Skeletal muscle cell (primary cell): ENCODE measurements around the gene ACOXL.
"Not testable (repeated sequence)": the region's sequence is repeated elsewhere in the genome, so short reads cannot be mapped to it uniquely, and the experiment has no call there.

Source experiments
- DNase-seq: peaks from one replicate; pipeline ENCODE4 v3.0.0-alpha.2; 2010; ENCODE audit warnings: low read depth
- H3K4me3 ChIP-seq: 2 replicates; pipeline ENCODE4 v1.5.1; 2011; ENCODE audit warnings: low read depth, mild to moderate bottlenecking, control low read depth, low read length, moderate library complexity

The ACOXL gene

DNA sequence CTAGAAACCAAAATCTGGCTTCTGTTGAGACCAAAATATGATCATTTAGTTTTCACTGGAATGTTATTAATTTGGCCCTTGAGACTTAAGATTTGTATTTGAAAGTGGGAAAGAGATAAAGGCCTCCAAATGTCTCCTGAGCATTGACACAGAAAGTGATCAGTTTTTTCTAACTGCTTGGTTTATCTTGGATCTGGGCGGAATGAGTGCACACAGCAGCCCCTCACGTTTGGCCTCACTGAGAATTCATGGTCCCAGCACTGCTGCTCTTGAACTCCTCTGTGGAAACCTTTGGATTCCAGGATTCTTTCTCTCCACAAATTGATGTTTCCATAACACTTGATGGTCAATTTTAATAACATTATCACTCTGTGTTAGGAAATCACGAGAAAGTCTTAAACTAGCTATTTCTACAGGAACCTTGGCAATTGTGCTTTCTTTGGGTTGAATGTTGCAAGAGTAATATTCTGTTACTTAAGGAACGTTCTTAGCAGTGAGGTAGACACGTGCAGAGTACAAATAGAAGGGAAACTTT lies 208.1 kb downstream of the ACOXL start:
- no peak for DNase-seq
- no peak overlapping the region for H3K4me3 ChIP-seq

DNA sequence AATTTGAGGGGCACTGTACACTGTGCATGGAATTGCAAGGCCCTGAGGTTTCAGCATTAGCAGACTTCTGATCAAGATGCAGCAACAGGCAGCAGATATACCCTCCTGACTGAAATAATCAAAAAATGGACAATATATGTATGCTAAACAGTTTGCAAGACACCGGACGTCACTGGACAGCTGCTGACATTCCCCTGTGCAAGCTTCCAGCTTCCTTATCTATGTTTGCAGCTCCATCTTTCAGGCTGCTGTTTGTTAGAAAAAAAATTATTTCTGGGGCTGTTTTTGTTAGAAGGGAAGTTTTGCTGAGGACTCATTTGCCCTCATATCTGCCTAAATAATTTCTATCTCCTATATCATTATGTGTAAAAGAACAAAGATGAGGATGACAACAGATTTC lies 208.9 kb downstream of the ACOXL start:
- no peak for DNase-seq
- H3K4me3 ChIP-seq, result no peak overlapping the region

- no peak overlapping the region for H3K4me3 ChIP-seq
- DNase-seq, result no peak
These were observed 210.8 kb downstream of the ACOXL start for GRCh38 chr2:110943070-110943634.

DNA sequence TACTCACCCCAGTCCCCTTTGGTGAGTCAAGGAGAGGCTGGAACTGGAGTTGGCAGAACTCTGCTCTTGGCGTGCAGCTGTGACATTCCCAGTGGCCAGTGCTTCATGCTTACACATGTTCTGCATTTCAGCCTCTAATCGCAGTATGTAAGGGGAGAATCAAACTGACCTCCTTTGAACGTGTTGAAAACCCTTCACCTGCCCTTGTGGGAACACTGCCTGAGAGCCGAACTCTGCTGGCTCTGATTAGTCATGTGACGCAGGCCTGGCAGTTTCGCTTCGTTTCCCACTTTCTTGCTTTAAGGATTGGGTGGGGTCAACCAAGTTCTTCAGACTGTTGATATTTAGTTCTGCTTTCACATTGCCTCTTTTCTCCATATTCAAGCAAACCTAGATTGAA lies 214.5 kb downstream of the ACOXL start:
- no peak for DNase-seq
- no peak overlapping the region for H3K4me3 ChIP-seq

GRCh38 chr2:110948027-110948674 lies 215.8 kb downstream of the ACOXL start:
- DNase-seq, result no peak
- no peak overlapping the region for H3K4me3 ChIP-seq

DNA sequence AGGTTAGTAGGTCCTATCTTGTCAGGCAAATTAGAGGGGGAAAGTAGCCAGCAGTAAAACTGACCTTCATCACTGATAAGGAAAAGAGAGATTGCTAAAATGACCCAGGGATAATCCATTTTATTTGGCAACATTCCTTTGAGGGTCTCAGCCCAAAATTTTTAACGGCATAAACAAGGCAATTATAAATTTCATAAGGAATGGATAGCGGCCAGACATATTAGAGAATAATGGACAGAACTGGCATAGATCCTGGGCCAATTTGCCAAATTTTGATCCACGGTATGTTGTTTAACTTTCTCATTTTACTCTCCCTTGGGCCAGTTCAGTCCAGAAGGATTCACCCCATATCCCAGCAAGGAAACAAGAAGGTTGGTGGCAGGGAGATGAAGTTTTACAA lies 217.9 kb downstream of the ACOXL start:
- no peak for DNase-seq
- H3K4me3 ChIP-seq, result no peak overlapping the region

DNA sequence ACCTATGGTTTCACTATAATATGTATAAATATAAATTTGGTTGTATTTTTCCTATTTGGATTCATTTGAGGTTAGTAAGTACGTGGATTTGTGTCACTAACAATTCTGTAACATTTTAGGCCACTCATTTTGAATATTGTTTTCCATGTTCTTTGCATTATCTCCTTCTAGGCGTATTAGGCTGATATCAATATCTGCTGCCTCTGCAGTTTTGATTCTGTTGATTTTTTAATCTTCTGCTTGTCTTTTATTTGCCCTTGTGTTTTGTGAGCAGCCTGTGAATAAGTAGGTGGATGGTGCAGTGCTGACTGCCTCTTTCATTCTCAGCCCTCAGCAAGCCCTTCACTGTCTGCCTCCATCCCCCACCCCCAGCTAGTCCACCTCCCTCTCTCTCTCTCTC lies 222.7 kb downstream of the ACOXL start:
- DNase-seq, result no peak
- no peak overlapping the region for H3K4me3 ChIP-seq

- no peak for DNase-seq
- H3K4me3 ChIP-seq, result no peak overlapping the region
These were observed 223.2 kb downstream of the ACOXL start for GRCh38 chr2:110955556-110955955.

GRCh38 chr2:110957293-110957692 lies 224.9 kb downstream of the ACOXL start:
- no peak for DNase-seq
- no peak overlapping the region for H3K4me3 ChIP-seq

- DNase-seq, result no peak
- no peak overlapping the region for H3K4me3 ChIP-seq
These were observed 226.2 kb downstream of the ACOXL start for GRCh38 chr2:110958346-110959119.

- H3K4me3 ChIP-seq, result no peak overlapping the region
- no peak for DNase-seq
These were observed 226.8 kb downstream of the ACOXL start for GRCh38 chr2:110959198-110959597.

- no peak for DNase-seq
- no peak overlapping the region for H3K4me3 ChIP-seq
These were observed 227.9 kb downstream of the ACOXL start for GRCh38 chr2:110960281-110960680.

DNA sequence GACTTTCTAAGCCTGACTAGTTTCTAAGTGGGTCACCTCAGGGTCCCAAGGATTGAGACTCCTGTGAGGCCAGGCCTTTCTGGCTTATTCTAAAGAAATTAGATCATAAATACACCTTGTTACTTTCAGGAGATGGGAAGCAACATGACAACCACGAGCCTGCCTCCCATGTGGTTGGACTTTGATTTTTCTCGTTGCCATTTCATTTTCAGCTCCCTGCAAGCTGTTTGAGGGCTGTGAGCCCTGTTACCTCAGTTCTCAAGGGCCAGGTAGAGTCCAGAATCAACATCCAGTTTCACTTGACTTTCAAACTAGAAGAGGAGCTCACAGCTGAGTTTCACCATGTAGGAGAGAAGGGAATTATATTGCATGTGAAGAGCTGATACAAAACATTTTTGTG lies 228.6 kb downstream of the ACOXL start:
- DNase-seq, result no peak
- H3K4me3 ChIP-seq, result no peak overlapping the region

DNA sequence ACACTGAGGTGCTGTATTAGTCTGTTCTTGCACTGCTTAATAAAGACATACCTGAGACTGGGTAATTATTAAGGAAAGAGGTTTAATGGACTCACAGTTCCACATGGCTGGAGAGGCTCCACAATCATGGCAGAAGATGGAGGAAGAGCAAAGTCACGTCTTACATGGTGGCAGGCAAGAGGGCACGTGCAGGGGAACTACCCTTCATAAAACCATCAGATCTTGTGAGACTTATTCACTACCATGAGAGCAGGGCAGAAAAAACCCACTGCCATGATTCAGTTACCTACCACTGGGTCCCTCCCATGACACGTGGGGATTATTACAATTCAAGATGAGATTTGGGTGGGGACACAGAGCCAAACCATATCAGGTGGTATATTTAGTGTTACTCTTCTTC lies 229.3 kb downstream of the ACOXL start:
- not testable (repeated sequence) for H3K4me3 ChIP-seq, DNase-seq

GRCh38 chr2:110969696-110970095 lies 237.3 kb downstream of the ACOXL start:
- no peak overlapping the region for H3K4me3 ChIP-seq
- DNase-seq, result no peak

- DNase-seq, result no peak
- H3K4me3 ChIP-seq, result no peak overlapping the region
These were observed 237.8 kb downstream of the ACOXL start for GRCh38 chr2:110970201-110970600.

GRCh38 chr2:110971811-110972210 lies 239.4 kb downstream of the ACOXL start:
- no peak for DNase-seq
- H3K4me3 ChIP-seq, result no peak overlapping the region

DNA sequence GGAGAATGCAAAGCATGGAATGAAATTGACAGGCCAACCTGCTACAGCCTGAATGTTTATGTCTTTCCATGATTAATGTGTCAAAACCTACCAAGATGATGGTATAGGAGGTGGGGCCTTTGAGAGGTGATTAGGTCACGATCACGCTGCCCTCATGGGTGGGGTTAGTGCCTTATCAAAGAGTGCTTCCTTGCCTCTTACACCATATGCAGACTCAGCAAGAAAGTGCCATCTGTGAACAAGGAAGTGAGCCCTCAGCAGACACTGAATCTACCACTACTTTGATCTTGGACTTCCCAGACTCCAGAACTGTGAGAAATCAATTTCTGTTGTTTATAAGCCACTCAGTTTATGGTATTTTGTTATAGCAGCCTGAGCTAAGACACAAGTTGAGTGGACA lies 240.9 kb downstream of the ACOXL start:
- no peak for DNase-seq
- no peak overlapping the region for H3K4me3 ChIP-seq

- no peak for DNase-seq
- H3K4me3 ChIP-seq, result no peak overlapping the region
These were observed 245.0 kb downstream of the ACOXL start for GRCh38 chr2:110977403-110977802.

DNA sequence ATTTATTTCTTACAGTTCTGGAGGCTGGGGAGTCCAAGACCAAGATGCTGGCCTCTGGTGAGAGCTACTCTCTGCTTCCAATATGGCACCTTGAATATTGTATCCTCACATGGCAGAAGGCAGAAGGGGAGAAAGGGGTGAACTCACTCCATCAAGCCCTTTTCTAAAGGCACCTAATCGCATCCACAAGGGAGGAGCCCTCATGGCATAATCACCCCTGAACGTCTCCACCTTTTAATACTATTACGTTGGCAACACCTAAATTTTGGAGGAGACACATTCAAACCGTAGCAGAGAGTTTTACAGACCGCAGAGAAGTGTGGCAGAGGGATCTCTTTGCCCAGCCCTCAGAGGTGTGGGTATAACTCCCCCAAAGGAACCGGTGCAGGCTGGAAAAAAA lies 245.8 kb downstream of the ACOXL start:
- no peak for DNase-seq
- no peak overlapping the region for H3K4me3 ChIP-seq
